C4-2B (cell line): ENCODE data around the gene TRDN.

Experiments
- ZFX ChIP-seq: fragments of 450-650 bp; IDR thresholded peaks from 2 replicates; pipeline ENCODE4 v1.6.1; 2017
- TF ChIP-seq, protein P1 (sequence below): fragments of 450-650 bp; conservative IDR thresholded peaks from 2 replicates; pipeline ENCODE4 v1.5.1; 2017; ENCODE audit warnings: mild to moderate bottlenecking

DNA sequence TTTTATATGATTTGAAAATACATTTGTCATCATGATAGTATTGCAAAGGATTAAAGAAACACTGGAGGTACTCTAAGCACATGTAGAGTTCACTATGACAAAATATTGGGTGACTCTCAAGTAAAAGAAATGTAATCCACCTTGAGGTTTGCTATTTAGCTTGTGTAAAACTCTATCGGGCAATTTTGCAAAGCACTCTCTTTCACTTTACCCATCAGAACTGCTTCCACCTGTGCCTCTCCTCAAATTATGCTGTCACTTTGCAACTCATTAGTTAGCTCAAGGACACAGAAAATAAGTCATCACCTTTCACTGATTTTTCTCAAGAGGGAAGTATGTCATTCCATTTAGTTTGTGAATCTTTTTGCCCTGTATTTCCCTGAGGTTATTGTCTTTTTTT lies 14.0 kb downstream of the TRDN start:
- TF ChIP-seq, protein P1, sequence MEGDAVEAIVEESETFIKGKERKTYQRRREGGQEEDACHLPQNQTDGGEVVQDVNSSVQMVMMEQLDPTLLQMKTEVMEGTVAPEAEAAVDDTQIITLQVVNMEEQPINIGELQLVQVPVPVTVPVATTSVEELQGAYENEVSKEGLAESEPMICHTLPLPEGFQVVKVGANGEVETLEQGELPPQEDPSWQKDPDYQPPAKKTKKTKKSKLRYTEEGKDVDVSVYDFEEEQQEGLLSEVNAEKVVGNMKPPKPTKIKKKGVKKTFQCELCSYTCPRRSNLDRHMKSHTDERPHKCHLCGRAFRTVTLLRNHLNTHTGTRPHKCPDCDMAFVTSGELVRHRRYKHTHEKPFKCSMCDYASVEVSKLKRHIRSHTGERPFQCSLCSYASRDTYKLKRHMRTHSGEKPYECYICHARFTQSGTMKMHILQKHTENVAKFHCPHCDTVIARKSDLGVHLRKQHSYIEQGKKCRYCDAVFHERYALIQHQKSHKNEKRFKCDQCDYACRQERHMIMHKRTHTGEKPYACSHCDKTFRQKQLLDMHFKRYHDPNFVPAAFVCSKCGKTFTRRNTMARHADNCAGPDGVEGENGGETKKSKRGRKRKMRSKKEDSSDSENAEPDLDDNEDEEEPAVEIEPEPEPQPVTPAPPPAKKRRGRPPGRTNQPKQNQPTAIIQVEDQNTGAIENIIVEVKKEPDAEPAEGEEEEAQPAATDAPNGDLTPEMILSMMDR, result no peak
- no peak for TF ChIP-seq ZFX
